ENCODE data around the gene SPTBN2.

DNA sequence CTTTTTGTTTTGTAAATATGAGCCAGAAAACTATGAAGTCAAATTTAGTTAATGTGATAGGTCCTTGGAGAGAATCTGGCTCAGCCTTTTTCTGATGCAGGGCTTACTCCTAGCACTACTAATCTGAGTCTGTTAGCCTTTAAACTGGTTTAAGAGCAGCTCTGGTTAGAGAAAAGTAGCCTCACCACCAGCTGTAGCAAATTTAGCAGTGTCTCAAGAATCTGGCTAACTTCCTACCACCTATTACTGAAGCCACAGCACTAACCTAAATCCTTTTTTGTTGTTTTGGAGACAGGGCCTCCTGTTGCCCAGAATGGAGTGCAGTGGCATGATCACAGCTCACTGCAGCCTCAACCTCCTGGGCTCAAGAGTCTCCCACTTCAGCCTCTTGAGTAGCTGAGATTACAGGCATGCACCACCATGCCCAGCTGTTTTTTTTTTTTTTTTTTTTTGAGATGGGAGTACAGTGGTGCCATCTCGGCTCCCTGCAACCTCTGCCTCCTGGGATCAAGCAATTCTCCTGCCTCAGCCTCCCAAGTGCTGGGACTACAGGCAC lies 65.2 kb downstream of the SPTBN2 start:
- TF ChIP-seq POLR2A (IDR thresholded peaks at IDR 0.05; ENCODE audit: low read depth, low read length) = no peak
- no peak for TF ChIP-seq TAF1 (IDR thresholded peaks at IDR 0.05; ENCODE audit: borderline replicate concordance, low read depth, low read length)
